GM12865 (cell line): ENCODE results near the gene MAP3K20.

Experiments used
- DNase-seq: peaks from one replicate; pipeline ENCODE4 v3.0.0; 2010; ENCODE audit warnings: low read depth
- H3K4me3 ChIP-seq: 2 replicates; pipeline ENCODE4 v1.5.1; 2011; ENCODE audit warnings: mild to moderate bottlenecking, low read depth, low read length, control low read depth
- TF ChIP-seq, protein P1 (sequence below): IDR thresholded peaks from 2 replicates; pipeline ENCODE4 v1.5.1; 2011; ENCODE audit warnings: low read length, control low read depth, low read depth, inconsistent platforms; ENCODE audit not compliant: insufficient read depth; ENCODE audit errors: missing control alignments

MAP3K20 gene

DNA sequence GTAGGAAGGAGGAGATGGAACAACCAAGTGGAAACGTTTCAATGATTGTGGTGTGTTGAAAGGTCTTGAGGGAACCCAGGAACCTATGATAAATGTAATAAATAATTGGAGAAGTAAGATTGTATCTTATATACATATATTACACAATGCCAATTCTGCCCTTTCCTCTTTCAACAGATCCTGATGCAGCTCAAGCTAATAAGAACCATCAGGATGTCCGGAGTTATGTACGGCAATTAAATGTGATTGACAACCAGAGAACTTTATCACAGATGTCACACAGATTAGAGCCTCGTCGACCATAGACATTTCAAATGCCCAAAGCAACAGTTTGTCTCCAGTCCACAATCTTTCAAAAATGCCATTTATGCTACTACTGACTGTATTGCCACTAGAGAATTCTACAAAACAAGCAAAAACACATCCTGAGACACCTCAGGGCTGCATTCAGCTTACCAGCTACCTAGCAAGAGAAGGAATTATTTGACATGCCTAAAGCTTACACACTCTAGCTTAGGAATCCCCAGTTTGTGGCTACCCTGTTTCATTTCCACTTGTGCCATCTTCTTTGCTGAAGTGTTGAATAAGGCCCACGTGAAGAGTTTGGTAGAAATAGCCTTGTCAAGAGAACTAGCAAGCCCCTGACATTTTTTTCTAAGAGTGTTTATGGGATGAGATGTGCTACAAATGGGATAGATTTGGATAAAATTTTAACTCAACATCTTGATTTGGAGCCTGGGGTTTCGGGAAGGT lies 24.0 kb upstream of the MAP3K20 start:
- TF ChIP-seq, protein P1, sequence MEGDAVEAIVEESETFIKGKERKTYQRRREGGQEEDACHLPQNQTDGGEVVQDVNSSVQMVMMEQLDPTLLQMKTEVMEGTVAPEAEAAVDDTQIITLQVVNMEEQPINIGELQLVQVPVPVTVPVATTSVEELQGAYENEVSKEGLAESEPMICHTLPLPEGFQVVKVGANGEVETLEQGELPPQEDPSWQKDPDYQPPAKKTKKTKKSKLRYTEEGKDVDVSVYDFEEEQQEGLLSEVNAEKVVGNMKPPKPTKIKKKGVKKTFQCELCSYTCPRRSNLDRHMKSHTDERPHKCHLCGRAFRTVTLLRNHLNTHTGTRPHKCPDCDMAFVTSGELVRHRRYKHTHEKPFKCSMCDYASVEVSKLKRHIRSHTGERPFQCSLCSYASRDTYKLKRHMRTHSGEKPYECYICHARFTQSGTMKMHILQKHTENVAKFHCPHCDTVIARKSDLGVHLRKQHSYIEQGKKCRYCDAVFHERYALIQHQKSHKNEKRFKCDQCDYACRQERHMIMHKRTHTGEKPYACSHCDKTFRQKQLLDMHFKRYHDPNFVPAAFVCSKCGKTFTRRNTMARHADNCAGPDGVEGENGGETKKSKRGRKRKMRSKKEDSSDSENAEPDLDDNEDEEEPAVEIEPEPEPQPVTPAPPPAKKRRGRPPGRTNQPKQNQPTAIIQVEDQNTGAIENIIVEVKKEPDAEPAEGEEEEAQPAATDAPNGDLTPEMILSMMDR = no peak
- no peak for DNase-seq
- H3K4me3 ChIP-seq = no peak overlapping the region

DNA sequence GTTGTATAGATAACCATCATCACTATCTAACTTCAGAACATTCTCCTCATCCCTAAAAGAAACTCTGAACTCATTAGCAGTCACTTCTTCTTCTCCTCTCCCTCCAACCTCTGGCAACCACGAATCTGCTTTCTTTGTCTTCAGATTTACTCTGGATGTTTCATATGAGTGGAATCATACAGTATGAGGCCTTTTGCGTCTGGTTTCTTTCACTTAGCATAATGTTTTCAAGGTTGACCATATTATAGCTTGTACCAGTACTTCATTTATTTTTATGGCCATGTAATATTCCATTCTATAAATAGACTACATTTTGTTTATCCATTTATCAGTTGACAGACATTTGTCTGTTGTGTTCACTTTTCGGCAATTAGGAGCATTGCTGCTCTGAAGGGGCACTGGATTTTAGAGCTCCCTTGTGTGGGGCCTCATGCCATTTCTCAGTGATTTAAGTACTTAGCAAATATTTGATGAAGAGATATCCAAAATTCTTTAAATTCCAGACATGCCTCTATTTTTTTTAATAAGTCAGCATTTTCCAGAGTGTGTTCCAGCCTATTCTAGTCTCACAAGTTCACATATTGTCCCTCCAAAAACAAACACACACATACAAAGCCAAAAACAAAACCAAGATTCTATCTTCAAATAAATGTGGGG lies 22.5 kb upstream of the MAP3K20 start:
- no peak overlapping the region for H3K4me3 ChIP-seq
- TF ChIP-seq, protein P1 = no peak
- DNase-seq = no peak

DNA sequence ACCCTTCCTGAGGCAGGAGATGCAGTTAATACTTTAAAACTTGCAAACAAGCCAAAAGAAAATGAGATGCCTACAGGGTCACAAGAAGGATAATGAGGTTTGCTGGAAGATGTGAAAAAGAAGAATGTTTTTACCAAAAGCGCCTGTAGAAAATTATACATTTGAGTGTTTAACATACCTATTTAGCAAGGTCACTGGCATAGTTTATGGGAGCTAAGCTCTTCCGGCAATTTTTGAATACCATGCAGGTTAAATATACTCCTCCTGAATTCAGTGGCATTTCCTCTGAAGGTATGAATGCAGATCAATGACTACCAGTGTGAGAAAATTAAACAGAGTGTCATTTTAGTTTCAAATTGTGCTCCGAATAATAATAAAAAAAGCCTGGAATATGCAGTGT lies 21.2 kb upstream of the MAP3K20 start:
- TF ChIP-seq, protein P1 = no peak
- DNase-seq = no peak

DNA sequence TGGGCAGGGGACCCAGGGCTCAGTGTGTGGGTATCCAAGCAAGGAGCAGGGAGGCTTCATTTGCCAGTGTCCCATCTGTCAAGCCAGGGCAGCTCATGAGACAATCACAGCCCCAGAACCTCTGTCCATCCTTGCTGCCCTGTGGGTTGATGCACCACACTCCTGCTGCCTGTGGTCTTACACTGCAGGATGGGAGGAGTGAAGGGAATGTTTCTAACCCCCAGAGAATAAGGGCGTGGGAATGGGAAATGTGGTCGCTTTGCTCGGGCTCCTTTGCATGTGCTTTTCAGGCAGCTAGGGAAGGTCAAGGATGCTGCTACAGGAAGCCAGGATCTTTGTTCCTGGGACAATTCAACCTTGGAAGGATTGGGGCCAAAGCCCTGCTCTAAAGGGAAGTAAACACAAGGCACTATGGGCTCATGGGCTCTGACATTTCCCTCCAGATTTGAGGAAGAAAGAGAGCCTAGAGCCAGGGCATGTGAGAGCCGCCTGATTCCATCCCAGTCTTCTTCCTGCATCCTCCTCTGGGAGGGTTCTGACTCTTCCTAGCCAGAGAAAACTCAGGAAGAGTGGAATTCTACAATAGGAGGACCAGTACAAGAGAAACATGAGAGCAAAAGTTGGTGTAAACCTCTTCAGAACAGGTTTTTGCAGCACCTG lies 18.8 kb upstream of the MAP3K20 start:
- TF ChIP-seq, protein P1 = no peak
- H3K4me3 ChIP-seq = no peak overlapping the region
- no peak for DNase-seq

More for the DNA sequence above, 21.2 kb upstream of the MAP3K20 start:
- no peak overlapping the region for H3K4me3 ChIP-seq

DNA sequence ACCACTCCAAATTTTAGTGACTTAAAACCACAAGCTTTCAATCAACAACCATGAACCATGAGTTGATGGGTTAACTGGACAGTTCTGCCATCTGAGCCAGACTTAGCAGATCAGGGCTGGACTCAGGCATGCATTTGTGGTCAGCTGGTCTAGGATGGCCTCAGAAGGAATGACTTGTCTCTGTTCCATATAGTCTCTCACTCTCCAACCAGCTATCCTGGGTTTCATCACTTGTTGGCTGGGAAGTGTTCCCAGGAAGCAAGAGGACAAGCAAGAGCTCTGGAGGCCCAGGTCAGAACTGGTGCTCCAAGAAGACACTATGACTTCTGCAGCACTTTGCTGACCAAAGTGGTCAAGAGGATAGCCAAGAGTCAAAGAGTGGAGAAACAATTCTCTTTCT lies 17.5 kb upstream of the MAP3K20 start:
- TF ChIP-seq, protein P1 = no peak
- no peak for DNase-seq
- H3K4me3 ChIP-seq = no peak overlapping the region

DNA sequence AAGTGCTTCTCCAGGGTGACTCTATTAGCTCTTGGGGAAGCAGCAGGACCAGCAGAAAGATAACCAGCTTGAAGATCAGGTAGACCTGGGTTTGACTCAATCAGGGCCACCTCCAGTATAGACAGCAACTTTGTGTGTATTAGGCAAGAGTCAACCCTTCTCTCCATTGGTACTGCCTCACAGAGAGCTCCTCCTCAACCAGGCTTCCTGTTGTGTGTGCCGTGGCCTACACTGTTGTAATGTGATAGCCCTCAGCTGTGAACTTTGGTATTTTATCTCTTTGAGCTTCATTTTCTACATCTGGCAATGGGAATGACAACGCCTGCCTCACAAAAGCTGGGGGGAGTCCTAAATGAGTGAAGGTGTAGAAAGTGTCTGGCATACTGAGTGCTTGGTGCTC lies 17.0 kb upstream of the MAP3K20 start:
- no peak for DNase-seq
- TF ChIP-seq, protein P1 = no peak
- no peak overlapping the region for H3K4me3 ChIP-seq
